ENCODE measurements around the gene ATP6V0B.

DNA sequence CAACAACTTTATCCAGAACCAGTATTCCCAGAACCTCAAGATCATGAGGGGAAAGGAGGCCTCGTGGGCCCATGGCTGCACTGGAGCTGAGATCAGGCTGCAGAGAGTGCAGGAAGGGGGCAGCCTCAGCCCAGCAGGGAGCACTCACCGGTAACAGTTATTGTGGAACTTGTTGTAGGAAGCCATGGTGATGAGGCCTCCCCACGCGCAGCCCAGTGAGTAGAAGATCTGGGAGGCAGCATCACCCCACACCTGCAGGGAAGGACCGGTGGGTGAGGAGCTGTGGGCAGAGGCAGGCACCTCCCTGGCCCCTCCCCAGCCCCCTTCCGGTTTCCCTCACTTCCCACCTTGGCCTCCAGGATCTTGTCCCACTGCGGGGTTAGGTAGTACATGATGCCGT is 27.4 kb downstream of the ATP6V0B start:
- no peak for TF ChIP-seq CTCF (IDR thresholded peaks at IDR 0.05)
- no peak for TF ChIP-seq POLR2A (IDR thresholded peaks at IDR 0.05)
